ENCODE data around the gene ZPR1. TPM values are rescaled to one million over a fixed set of nuclear protein-coding genes. Genes with fewer than 3 reads are reported as not detected.

Gene ZPR1
- total and polyA plus RNA-seq, 4 donors: 9.4 to 56.1 (median 18.3) TPM

- no peak for TF ChIP-seq JUND (IDR thresholded peaks at IDR 0.05)
- TF ChIP-seq SP1 (IDR thresholded peaks at IDR 0.05): no peak
- no peak for TF ChIP-seq GABPA (IDR thresholded peaks at IDR 0.05 in 1 of 2, conservative IDR thresholded peaks at IDR 0.05 in 1 of 2)
- no peak for TF ChIP-seq CTCF (IDR thresholded peaks at IDR 0.05; ENCODE audit: low read depth, low read length, missing input control)
- no peak for TF ChIP-seq RAD21 (IDR thresholded peaks at IDR 0.05)
- no peak for TF ChIP-seq FOXA1 (IDR thresholded peaks at IDR 0.05)
- TF ChIP-seq FOXA2 (IDR thresholded peaks at IDR 0.05): no peak
- TF ChIP-seq EGR1 (IDR thresholded peaks at IDR 0.05; ENCODE audit: low read depth in 2 of 2): no peak
- no peak for TF ChIP-seq MAX (IDR thresholded peaks at IDR 0.05)
- no peak for TF ChIP-seq ZBTB33 (IDR thresholded peaks at IDR 0.05)
- no peak for TF ChIP-seq YY1 (IDR thresholded peaks at IDR 0.05)
- no peak for TF ChIP-seq RXRA (IDR thresholded peaks at IDR 0.05)
- TF ChIP-seq TAF1 (conservative IDR thresholded peaks at IDR 0.05): no peak
- no peak for TF ChIP-seq ATF3 (IDR thresholded peaks at IDR 0.05)
- no peak for TF ChIP-seq HNF4G (IDR thresholded peaks at IDR 0.05)
- TF ChIP-seq NR2F2 (IDR thresholded peaks at IDR 0.05): no peak
- TF ChIP-seq REST (IDR thresholded peaks at IDR 0.05): no peak
- no peak for TF ChIP-seq HNF4A (conservative IDR thresholded peaks at IDR 0.05)
- Histone ChIP-seq H3K4me1 (ENCODE audit: control insufficient read depth in 4 of 4, insufficient read depth in 4 of 4, low read length in 3 of 4) (peaks cover 2 to 8% (median 7%) of the 10 kb centered on the region in 4 donors), H3K27me3 (ENCODE audit: control insufficient read depth in 4 of 4, insufficient read depth in 4 of 4, low read length in 3 of 4) (no peaks in the 10 kb centered on the region), H3K36me3 (ENCODE audit: control insufficient read depth in 4 of 4, insufficient read depth in 3 of 4, low read depth in 1 of 4, low read length in 3 of 4) (no peaks in the 10 kb centered on the region), H3K27ac (ENCODE audit: low read depth in 1 of 2, low read length in 2 of 2) (no peak overlapping the region), H3K9me3 (ENCODE audit: control insufficient read depth in 4 of 4, low read length in 3 of 4) (no peaks in the 10 kb centered on the region), H3K9ac (ENCODE audit: low read depth in 1 of 2, low read length in 2 of 2) (no peak overlapping the region), H3K4me3 (ENCODE audit: low read depth in 1 of 3, low read length in 3 of 3) (no peak overlapping the region)
- DNase-seq (ENCODE audit: low spot score): no peak
- 91% methylated on average over 6 of the region's 6 CpGs for WGBS
Observed at GRCh38 chr11:116724813-116725212, 63.0 kb downstream of the ZPR1 start.

Other genes with a start within 250 kb of the ZPR1 start
- gene BUD13, start 15.0 kb downstream of the ZPR1 start, total RNA-seq: 1 to 10 TPM; 5.9 to 7.4 TPM
- gene BUD13, start 15.0 kb downstream of the ZPR1 start, polyA plus RNA-seq: 1 to 10 TPM; 3.9 to 4.4 TPM
- gene APOA5, start 3.9 kb upstream of the ZPR1 start, total RNA-seq: 1,000 to 10,000 TPM in 1 of 2 donors, 1 to 10 TPM in 1; 7.3 to 1,045 TPM
- 100 to 1,000 TPM; 481 to 996 TPM for gene APOA5, start 3.9 kb upstream of the ZPR1 start, polyA plus RNA-seq
- 100 to 1,000 TPM in 1 of 2 donors, under 1 TPM in 1; 0.89 to 171 TPM for gene APOA4, start 35.3 kb upstream of the ZPR1 start, total RNA-seq
- 100 to 1,000 TPM in 1 of 2 donors, 10 to 100 TPM in 1; 90.5 to 382 TPM for gene APOA4, start 35.3 kb upstream of the ZPR1 start, polyA plus RNA-seq
- gene APOC3, start 41.9 kb upstream of the ZPR1 start, total RNA-seq: 1,000 to 10,000 TPM in 1 of 2 donors, 100 to 1,000 TPM in 1; 608 to 5,828 TPM
- gene APOC3, start 41.9 kb upstream of the ZPR1 start, polyA plus RNA-seq: over 10,000 TPM; 12,787 to 24,129 TPM
- gene APOA1, start 49.6 kb upstream of the ZPR1 start, total RNA-seq: 1,000 to 10,000 TPM; 4,271 to 5,120 TPM
- over 10,000 TPM; 12,059 to 17,093 TPM for gene APOA1, start 49.6 kb upstream of the ZPR1 start, polyA plus RNA-seq

All from liver (tissue), 9 donors.